ENCODE measurements around the gene SLC34A2.

Gene SLC34A2

GRCh38 chr4:25722964-25723363 is 67.3 kb downstream of the SLC34A2 start:
- no peak for DNase-seq (ENCODE audit: low read depth)
- H3K4me3 ChIP-seq (replicated peaks; ENCODE audit: low read depth, low read length): no peak overlapping the region
- no peak for TF ChIP-seq CTCF (IDR thresholded peaks at IDR 0.05; ENCODE audit: low read length, missing control alignments)

- no peak overlapping the region for H3K4me3 ChIP-seq (replicated peaks; ENCODE audit: low read depth, low read length)
- DNase-seq (ENCODE audit: low read depth): peak; percentile 23
- no peak for TF ChIP-seq CTCF (IDR thresholded peaks at IDR 0.05; ENCODE audit: low read length, missing control alignments)
Measured at GRCh38 chr4:25723409-25723808, 67.8 kb downstream of the SLC34A2 start.

- no peak for TF ChIP-seq CTCF (IDR thresholded peaks at IDR 0.05; ENCODE audit: low read length, missing control alignments)
- no peak for DNase-seq (ENCODE audit: low read depth)
- H3K4me3 ChIP-seq (replicated peaks; ENCODE audit: low read depth, low read length): no peak overlapping the region
Measured at GRCh38 chr4:25725870-25726269, 70.2 kb downstream of the SLC34A2 start.

GRCh38 chr4:25727711-25728493 is 72.3 kb downstream of the SLC34A2 start:
- DNase-seq (ENCODE audit: low read depth): no peak
- H3K4me3 ChIP-seq (replicated peaks; ENCODE audit: low read depth, low read length): no peak overlapping the region
- no peak for TF ChIP-seq CTCF (IDR thresholded peaks at IDR 0.05; ENCODE audit: low read length, missing control alignments)
